GM19328 (cell line): ENCODE data around the gene OR2AT4.

Source experiments
- ATAC-seq: cut with Tn5 transposase; IDR thresholded peaks from one replicate; pipeline ENCODE4 v1.9.1; 2021; ENCODE audit warnings: mild to moderate bottlenecking, moderate library complexity; ENCODE audit not compliant: unreplicated experiment

Gene OR2AT4

DNA sequence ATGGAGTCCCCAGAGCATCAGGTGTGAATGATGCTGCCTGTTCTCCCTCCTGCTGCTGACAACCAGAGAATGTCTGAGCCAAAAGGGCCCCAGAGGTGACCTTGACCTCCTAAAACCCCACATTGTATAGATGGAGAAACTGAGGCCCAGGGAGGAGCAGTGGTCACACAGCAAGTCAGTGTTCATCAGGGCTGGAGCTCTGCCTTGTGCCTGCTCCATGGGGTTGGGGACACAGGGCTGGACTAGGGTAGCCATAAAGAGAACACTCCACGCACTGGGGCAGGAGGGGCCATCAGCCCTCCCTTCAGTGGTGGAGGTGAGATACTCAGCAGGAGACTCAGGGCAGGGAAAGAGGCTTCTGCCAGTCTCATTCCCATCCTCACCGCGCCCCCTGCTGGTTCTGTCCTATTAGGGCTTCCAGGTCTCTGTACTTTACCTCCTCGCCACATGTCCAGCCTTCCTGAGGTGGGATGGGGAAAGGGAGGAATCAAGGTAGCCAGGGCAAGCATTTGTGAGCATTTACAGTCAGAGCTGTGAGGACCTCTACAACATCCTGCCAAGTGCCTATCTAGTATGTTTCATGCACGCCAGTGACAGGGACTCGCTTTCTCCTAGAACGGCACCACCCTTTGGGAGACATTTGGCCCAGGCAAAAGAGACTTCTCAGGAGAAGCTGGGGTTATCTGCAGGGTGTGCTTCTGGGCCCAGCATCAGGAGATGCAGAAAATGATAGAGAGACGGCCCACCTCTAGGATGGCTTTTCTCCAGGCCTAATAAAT is 64.7 kb downstream of the OR2AT4 start:
- ATAC-seq: no peak
